ENCODE measurements around the gene KRTAP4-12.

DNA sequence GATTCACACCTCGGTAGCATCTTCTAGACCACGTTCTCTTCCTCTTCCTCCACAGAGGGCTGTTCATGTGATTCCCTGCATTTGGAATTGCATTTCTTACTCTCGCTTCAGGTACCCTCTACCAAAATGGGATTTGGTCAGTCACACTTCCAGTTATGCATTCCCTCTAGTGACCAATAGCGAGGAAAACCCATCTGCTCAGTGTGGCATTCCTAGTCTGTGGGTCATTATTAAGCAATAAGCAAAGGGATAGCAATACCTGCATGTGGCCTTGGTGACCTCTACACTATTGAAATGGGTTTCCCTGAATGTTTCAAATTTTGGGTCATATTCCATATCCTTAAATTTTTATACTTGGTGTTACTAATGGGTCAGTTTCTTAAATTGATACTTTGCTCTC, 26.0 kb upstream of the KRTAP4-12 start:
- TF ChIP-seq CTCF (IDR thresholded peaks at IDR 0.05) (no peak), POLR2A (IDR thresholded peaks at IDR 0.05) (no peak)

Data from thyroid gland (tissue), 4 donors.